MCF 10A (cell line): ENCODE results near the gene DOC2A. TPM values are rescaled to one million over a fixed set of nuclear protein-coding genes. Genes with fewer than 3 reads are reported as not detected.
A peak's percentile ranks its signal among the peaks of the same experiment; 100 is the strongest.

Experiments
- BruUV-seq: library from RNA; stranded (reverse); fragments of 400-500 nt; replicated peaks from 2 replicates; lab custom pipeline; 2021; lab: Mats Ljungman, UMichigan
- CTCF ChIA-PET: fragments of 300-600 bp; sonication (Branson Sonifier 250); formaldehyde crosslinking; extraction: SDS; loops from one replicate; lab custom pipeline; 2021; ENCODE audit warnings: antibody characterized with exemption, inconsistent platforms; lab: Yijun Ruan, JAX
- POLR2A ChIA-PET: fragments of 300-600, 350-650 bp; sonication (Branson Sonifier 250); formaldehyde crosslinking; extraction: SDS; loops from one replicate; lab custom pipeline; 2020; ENCODE audit warnings: antibody characterized with exemption, inconsistent platforms; lab: Yijun Ruan, JAX
- DNase-seq: peaks from one replicate; pipeline ENCODE4 v3.0.0-alpha.2; 2018; ENCODE audit not compliant: unreplicated experiment
- H3K27ac Mint-ChIP-seq: one replicate; pipeline ENCODE4 v1.8.0; 2022; ENCODE audit warnings: mild to moderate bottlenecking, low read depth, mixed read lengths; ENCODE audit not compliant: unreplicated experiment
- H3K27me3 Mint-ChIP-seq: one replicate; pipeline ENCODE4 v1.8.0; 2022; ENCODE audit warnings: mixed read lengths; ENCODE audit not compliant: insufficient read depth, unreplicated experiment
- H3K36me3 Mint-ChIP-seq: one replicate; pipeline ENCODE4 v1.8.0; 2022; ENCODE audit warnings: mild to moderate bottlenecking, moderate library complexity, mixed read lengths; ENCODE audit not compliant: insufficient read depth, unreplicated experiment
- H3K4me1 Mint-ChIP-seq: one replicate; pipeline ENCODE4 v1.8.0; 2022; ENCODE audit warnings: mixed read lengths; ENCODE audit not compliant: insufficient read depth, unreplicated experiment
- H3K4me3 Mint-ChIP-seq: one replicate; pipeline ENCODE4 v1.8.0; 2022; ENCODE audit warnings: mild to moderate bottlenecking, moderate library complexity, mixed read lengths; ENCODE audit not compliant: unreplicated experiment
- H3K9me3 Mint-ChIP-seq: one replicate; pipeline ENCODE4 v1.8.0; 2022; ENCODE audit warnings: mixed read lengths; ENCODE audit not compliant: unreplicated experiment
- intact Hi-C: fragments of 100-400 bp; cut with micrococcal nuclease; formaldehyde crosslinking; loops from 2 replicates; pipeline ENCODE4 v1.14.1; 2022
- total RNA-seq: library from RNA; stranded (reverse); gene quantifications from 2 replicates; pipeline ENCODE4 v1.2.3, GENCODE V29; 2022
- TF ChIP-seq, protein P1 (sequence below): fragments of 200-600 bp; IDR thresholded peaks from one replicate; pipeline ENCODE4 v1.8.0; 2022; ENCODE audit warnings: antibody characterized with exemption, mild to moderate bottlenecking; ENCODE audit not compliant: unreplicated experiment

DOC2A gene
- total RNA-seq, 1 experiment from 2014 or later: 1.2 TPM

- ChIA-PET CTCF (interaction anchor here (0.5 to 2.7 kb wide), 7 partner anchors 36 to 301 kb away, joined by 3 to 9 read pairs (median 3); partner anchors contain the start of gene PAGR1), POLR2A (interaction anchor here (0.5 to 5.0 kb wide), 32 partner anchors 9 to 954 kb away, joined by 3 to 72 read pairs (median 4); partner anchors contain the start of genes ALDOA, ASPHD1, KCTD13 and KIF22)
- Mint-ChIP-seq H3K4me3 (peak within 1 kb of the TSS; percentile 98), H3K27me3 (no peaks in the 10 kb centered on the region), H3K9me3 (no peaks in the 10 kb centered on the region), H3K4me1 (peaks cover 11% of the 10 kb centered on the region), H3K27ac (peak within 1 kb of the TSS; percentile 95), H3K36me3 (peaks cover 43% of the 10 kb centered on the region)
- BruUV-seq: no TSS peak
- intact Hi-C loops: loop anchor here (2.0 to 5.0 kb wide), 3 partner anchors 69 to 174 kb away; partner anchors contain the start of genes CDIPT, KCTD13 and MVP
- peak; percentile 96 for DNase-seq
- TF ChIP-seq, protein P1, sequence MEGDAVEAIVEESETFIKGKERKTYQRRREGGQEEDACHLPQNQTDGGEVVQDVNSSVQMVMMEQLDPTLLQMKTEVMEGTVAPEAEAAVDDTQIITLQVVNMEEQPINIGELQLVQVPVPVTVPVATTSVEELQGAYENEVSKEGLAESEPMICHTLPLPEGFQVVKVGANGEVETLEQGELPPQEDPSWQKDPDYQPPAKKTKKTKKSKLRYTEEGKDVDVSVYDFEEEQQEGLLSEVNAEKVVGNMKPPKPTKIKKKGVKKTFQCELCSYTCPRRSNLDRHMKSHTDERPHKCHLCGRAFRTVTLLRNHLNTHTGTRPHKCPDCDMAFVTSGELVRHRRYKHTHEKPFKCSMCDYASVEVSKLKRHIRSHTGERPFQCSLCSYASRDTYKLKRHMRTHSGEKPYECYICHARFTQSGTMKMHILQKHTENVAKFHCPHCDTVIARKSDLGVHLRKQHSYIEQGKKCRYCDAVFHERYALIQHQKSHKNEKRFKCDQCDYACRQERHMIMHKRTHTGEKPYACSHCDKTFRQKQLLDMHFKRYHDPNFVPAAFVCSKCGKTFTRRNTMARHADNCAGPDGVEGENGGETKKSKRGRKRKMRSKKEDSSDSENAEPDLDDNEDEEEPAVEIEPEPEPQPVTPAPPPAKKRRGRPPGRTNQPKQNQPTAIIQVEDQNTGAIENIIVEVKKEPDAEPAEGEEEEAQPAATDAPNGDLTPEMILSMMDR: no peak
Observed at GRCh38 chr16:29995911-29996765, 14.7 kb downstream of the DOC2A start, which contains the start of gene INO80E. Gene INO80E, plus strand, starts transcription at chr16:29996241. Its CDS starts 70 bp downstream, at chr16:29996311.

DNA sequence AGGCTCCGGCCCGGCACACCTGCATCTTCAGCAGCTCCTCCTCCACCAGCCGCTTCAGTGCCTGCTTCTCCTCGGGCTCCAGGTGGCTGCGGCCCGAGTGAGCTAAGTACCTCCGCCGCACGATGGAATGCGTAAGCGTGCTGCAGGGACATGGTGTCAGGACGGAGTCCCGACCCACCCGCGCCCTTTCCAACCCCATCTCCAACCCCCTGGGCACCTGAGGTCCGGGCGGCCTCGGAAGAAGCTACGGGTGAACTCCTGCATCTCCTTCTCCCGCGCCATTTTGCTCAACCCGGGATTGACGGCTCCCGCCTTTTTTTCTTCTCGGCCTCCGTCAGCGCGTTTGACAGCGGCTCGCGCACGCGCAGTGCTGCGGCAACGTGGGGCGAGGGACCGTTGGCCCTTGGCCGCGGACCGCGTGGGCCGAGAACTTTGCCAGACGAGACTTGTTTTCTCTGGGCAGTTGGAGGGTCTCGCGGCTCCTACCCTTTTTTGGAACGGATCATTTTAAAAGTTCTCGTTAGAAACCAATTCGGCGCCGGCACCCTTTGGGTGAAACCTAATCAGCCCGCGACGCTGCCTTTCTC lies 15.4 kb downstream of the DOC2A start, which contains the start of gene HIRIP3:
Gene HIRIP3 (minus strand): TSS at position 294 of the 587 bp plus-strand sequence. CDS start 12 bp downstream, at position 282.
- TF ChIP-seq, protein P1: no peak
- TSS peak; percentile 59 for BruUV-seq
- intact Hi-C loops: loop anchor here (5.0 kb wide), 2 partner anchors 68 to 173 kb away; partner anchors contain the start of genes KCTD13 and MVP
- POLR2A ChIA-PET: interaction anchor here (0.6 to 5.0 kb wide), 26 partner anchors 10 to 954 kb away, joined by 3 to 72 read pairs (median 6); partner anchors contain the start of genes ALDOA, ASPHD1, CDIPT and KCTD13
- peaks cover 11% of the 10 kb centered on the region for H3K4me1 Mint-ChIP-seq
- peak within 1 kb of the TSS; percentile 98 for H3K4me3 Mint-ChIP-seq
- CTCF ChIA-PET: interaction anchor here (0.5 to 2.7 kb wide), 3 partner anchors 22 to 176 kb away, joined by 3 to 9 read pairs (median 6); partner anchors contain the start of gene TAOK2
- H3K27me3 Mint-ChIP-seq: no peaks in the 10 kb centered on the region
- DNase-seq: peak; percentile 84
- no peaks in the 10 kb centered on the region for H3K9me3 Mint-ChIP-seq
- H3K36me3 Mint-ChIP-seq: peaks cover 41% of the 10 kb centered on the region
- H3K27ac Mint-ChIP-seq: peak within 1 kb of the TSS; percentile 95

- no peaks in the 10 kb centered on the region for H3K27me3 Mint-ChIP-seq
- intact Hi-C loops: loop anchor here (5.0 kb wide), 2 partner anchors 67 to 172 kb away; partner anchors contain the start of genes KCTD13 and MVP
- peaks cover 46% of the 10 kb centered on the region for H3K36me3 Mint-ChIP-seq
- H3K9me3 Mint-ChIP-seq: no peaks in the 10 kb centered on the region
- peak overlapping the region; percentile 61 for H3K27ac Mint-ChIP-seq
- no TSS peak for BruUV-seq
- ChIA-PET CTCF (interaction anchor here (0.7 to 2.7 kb wide), 4 partner anchors 8 to 176 kb away, joined by 3 to 9 read pairs (median 4); partner anchors contain the start of gene TAOK2), POLR2A (interaction anchor here (0.7 to 5.0 kb wide), 20 partner anchors 9 to 294 kb away, joined by 3 to 72 read pairs (median 6); partner anchors contain the start of genes ALDOA, ASPHD1, CDIPT and KCTD13)
- TF ChIP-seq, protein P1: no peak
- DNase-seq: peak; percentile 79
- H3K4me3 Mint-ChIP-seq: peak overlapping the region; percentile 98
- H3K4me1 Mint-ChIP-seq: peaks cover 11% of the 10 kb centered on the region
Observed at GRCh38 chr16:29994600-29995323, 16.1 kb downstream of the DOC2A start.
